ENCODE data around the gene PLAAT5.

The PLAAT5 gene

DNA sequence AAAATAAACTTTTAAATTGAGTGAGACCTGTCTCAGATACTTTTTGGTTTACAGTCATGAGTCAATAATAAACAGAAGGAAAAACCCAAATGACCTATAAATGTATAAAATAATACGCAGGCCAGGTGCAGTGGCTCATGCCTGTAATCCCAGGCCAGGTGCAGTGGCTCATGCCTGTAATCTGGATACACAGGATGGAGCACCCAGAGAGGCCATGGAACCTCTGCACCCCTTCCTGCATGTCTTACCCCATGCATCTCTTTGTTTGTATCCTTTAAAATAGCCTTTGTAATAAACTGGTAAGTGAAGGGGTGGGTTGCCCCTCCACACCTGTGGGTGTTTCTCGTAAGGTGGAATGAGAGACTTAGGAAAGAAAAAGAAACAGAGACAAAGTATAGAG lies 36.7 kb upstream of the PLAAT5 start:
- no peaks in the 10 kb centered on the region for H3K27me3 ChIP-seq (ENCODE audit: insufficient read depth, low read depth, severe bottlenecking)
- no peak overlapping the region for H3K4me3 ChIP-seq (ENCODE audit: low read depth, low read length)
- TF ChIP-seq, protein P1, sequence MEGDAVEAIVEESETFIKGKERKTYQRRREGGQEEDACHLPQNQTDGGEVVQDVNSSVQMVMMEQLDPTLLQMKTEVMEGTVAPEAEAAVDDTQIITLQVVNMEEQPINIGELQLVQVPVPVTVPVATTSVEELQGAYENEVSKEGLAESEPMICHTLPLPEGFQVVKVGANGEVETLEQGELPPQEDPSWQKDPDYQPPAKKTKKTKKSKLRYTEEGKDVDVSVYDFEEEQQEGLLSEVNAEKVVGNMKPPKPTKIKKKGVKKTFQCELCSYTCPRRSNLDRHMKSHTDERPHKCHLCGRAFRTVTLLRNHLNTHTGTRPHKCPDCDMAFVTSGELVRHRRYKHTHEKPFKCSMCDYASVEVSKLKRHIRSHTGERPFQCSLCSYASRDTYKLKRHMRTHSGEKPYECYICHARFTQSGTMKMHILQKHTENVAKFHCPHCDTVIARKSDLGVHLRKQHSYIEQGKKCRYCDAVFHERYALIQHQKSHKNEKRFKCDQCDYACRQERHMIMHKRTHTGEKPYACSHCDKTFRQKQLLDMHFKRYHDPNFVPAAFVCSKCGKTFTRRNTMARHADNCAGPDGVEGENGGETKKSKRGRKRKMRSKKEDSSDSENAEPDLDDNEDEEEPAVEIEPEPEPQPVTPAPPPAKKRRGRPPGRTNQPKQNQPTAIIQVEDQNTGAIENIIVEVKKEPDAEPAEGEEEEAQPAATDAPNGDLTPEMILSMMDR (IDR thresholded peaks at IDR 0.05; ENCODE audit: low read depth, low read length): no peak
- no peak for DNase-seq
- H3K36me3 ChIP-seq: no peaks in the 10 kb centered on the region
- no peaks in the 10 kb centered on the region for H3K9me3 ChIP-seq (ENCODE audit: severe bottlenecking)
- no peak overlapping the region for H3K27ac ChIP-seq

DNA sequence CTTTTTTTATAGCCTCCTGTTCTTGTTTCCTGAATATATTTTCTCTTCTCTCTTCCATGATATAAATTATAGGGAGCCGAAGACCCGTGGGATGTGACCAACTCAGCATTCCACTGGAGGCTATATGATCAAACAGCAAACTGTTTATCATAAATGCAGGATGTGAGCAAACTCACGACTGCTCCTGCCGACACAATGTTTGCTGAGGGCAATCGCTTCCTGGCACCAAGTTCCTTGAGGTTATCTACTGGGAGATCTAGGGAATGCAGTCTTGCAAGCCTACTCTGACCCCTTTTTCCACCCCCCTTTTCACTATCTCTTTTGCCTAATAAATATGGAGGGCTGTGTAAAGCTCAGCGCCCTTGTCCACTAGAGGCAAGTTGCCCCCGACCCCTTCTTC lies 32.2 kb upstream of the PLAAT5 start:
- TF ChIP-seq, protein P1 (IDR thresholded peaks at IDR 0.05; ENCODE audit: low read depth, low read length): no peak
- Histone ChIP-seq H3K9me3 (ENCODE audit: severe bottlenecking) (no peaks in the 10 kb centered on the region), H3K36me3 (no peaks in the 10 kb centered on the region), H3K27me3 (ENCODE audit: insufficient read depth, low read depth, severe bottlenecking) (no peaks in the 10 kb centered on the region), H3K27ac (no peak overlapping the region), H3K4me3 (ENCODE audit: low read depth, low read length) (no peak overlapping the region)
- DNase-seq: no peak

DNA sequence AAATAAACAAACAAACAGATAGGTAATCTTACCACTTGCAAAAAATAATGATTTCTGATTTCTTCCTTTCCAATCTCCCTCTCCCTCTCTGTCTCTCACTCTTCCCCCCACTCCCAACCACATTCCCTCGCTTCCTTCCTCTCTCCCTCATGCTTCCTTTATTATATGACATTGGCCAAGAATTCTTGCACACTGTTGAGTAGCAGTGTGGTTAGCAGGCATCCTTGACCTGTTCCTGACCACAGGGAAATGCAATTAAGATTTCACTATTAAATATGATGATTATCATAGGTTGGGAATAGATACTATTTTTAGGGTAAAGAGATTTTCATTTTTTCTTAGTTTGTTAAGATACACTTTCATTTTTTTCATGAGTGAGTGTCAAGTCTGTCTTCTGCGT lies 30.9 kb upstream of the PLAAT5 start:
- DNase-seq: no peak
- no peak overlapping the region for H3K27ac ChIP-seq
- TF ChIP-seq, protein P1 (IDR thresholded peaks at IDR 0.05; ENCODE audit: low read depth, low read length): no peak
- H3K9me3 ChIP-seq (ENCODE audit: severe bottlenecking): no peaks in the 10 kb centered on the region
- no peaks in the 10 kb centered on the region for H3K27me3 ChIP-seq (ENCODE audit: insufficient read depth, low read depth, severe bottlenecking)
- no peak overlapping the region for H3K4me3 ChIP-seq (ENCODE audit: low read depth, low read length)
- no peaks in the 10 kb centered on the region for H3K36me3 ChIP-seq

DNA sequence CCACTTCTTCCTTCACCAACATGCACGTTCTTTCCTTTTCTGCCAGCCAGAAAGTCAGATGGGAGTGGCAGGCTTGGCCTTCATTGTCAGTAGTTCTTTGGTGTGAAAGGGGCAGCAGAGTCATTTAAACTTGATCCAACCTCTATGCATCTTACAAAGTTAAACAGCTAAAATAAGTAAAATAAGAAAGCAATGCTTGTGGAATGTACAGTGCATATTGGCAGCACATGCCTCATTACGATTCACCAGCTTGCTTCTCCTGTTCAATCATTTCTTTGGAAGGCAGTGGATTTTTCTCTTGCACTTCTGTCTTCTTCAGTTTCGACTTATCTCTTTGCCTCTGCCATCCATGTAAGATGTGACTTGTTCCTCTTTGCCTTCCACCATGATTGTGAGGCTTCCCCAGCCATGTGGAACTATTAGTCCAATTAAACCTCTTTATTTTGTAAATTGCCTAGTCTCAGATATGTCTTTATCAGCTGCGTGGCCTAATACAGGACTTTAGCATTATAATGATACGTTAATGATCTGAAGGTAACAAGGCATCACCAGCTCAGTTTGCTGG lies 29.7 kb upstream of the PLAAT5 start:
- Histone ChIP-seq H3K36me3 (no peaks in the 10 kb centered on the region), H3K27ac (no peak overlapping the region), H3K27me3 (ENCODE audit: insufficient read depth, low read depth, severe bottlenecking) (no peaks in the 10 kb centered on the region), H3K4me3 (ENCODE audit: low read depth, low read length) (no peak overlapping the region), H3K9me3 (ENCODE audit: severe bottlenecking) (no peaks in the 10 kb centered on the region)
- TF ChIP-seq, protein P1 (IDR thresholded peaks at IDR 0.05; ENCODE audit: low read depth, low read length): no peak
- DNase-seq: no peak

DNA sequence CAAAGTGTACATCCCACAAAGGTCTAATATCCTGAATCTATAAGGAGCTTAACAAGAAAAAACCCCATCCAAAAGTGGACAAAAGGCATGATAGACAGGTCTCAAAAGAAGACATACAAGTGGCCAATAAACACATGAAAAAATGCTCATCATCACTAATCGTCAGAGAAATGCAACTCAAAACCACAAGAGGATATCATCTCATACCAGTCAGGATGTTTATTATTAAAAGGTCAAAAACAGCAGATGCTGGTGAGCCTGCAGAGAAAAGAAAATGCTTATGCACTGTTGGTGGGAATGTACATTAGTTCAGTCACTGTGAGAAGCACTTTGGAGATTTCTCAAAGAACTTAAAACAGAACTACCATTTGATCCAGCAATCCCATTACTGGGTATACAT lies 27.6 kb upstream of the PLAAT5 start:
- H3K9me3 ChIP-seq (ENCODE audit: severe bottlenecking): no peaks in the 10 kb centered on the region
- no peak for DNase-seq

More for the DNA sequence above, 27.6 kb upstream of the PLAAT5 start:
- TF ChIP-seq, protein P1 (IDR thresholded peaks at IDR 0.05; ENCODE audit: low read depth, low read length): no peak
- H3K27ac ChIP-seq: no peak overlapping the region
- H3K36me3 ChIP-seq: no peaks in the 10 kb centered on the region
- H3K27me3 ChIP-seq (ENCODE audit: insufficient read depth, low read depth, severe bottlenecking): no peaks in the 10 kb centered on the region
- no peak overlapping the region for H3K4me3 ChIP-seq (ENCODE audit: low read depth, low read length)

Measured in WERI-Rb-1 (cell line).